Measurements from ENCODE around the gene SPG21. TPM values are rescaled to one million over a fixed set of nuclear protein-coding genes. Genes with fewer than 3 reads are reported as not detected.

The SPG21 gene
- 86.4 and 95.7 TPM in 2 replicates for total RNA-seq

DNA sequence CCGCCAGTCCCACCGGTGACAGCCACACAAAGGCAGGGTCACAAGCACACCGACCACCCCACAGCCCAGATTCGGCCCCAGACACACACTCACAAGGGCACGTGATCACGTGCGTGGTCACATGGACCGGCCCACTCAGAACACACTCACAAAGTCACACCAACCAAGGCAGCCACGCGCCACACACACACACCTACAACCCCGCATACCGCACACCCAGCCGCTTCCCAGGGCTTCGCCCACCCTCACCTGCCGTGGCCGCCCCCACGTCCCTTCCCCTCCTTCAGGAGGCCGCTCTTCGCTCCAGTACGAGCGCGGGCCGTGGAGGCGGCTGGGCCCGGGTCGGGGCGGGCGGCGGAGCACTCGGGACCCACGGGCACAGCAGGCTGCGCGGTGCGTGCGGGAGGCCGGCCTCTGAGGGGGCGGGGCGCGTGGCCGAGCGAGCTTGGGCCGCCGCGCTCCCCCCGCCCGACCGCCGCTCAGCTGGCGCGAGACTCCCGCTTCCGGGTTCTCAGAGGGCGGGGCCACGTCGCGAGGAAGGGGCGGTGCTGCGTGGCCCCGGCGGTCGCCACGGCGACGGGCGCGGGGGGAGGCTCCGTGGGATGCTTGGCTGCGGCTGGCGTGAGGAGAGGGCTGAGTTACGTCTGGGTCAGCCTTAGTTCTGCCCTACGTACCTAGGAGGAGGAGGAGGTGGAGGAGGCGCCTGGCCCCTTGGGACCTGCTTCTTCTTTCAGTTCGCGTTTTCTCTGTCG is at the start of gene SPG21:
Gene SPG21 (minus strand): TSS at position 499 of the 752 bp plus-strand sequence. CDS start 6,345 bp downstream, outside the sequence.

DNA sequence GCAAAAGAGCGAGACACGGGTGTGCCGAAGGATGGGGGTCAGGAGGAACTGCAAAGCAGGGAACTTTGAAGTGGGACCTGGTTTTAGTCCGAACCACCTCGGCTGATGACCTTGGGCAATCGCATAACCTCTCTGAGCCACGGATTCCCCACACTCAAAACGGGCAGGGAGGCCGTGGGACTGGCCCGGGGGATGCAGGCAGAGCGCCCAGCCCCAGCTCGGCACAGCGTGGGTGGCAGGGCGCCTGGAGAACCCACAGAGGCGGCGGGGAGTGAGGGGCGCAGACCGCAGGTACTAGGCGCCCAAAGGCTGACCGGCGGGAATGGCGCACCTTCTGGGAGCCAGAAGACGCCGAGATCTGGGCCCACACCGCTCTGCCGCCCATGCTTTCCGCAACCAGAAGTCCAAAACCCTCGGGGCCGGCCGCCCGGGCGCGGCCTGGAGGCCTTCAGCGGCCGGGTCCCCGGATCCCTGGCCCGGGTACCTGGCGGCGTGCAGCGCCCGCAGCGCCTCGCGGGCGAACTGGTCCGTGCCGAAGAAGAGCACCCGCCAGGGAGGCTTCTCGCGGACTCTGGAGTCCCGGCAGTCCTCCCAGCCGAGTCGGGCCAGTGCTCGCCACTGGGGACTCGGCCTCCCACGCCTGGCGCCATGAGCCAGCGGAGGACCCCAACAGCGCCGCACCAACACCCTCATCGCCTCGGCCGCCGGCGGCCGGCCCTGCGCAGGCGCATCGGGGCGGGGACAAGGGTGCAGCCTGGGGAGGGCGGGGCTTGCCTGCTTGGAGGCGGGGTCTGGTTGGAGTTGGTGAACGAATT is 39.4 kb upstream of the SPG21 start, which contains the start of gene MTFMT:
Gene MTFMT (minus strand): TSS at position 719 of the 815 bp plus-strand sequence. CDS start 26 bp downstream, at position 693.

Other genes with a start within 250 kb of the SPG21 start
- 0.35 and 0.94 TPM in 2 replicates for gene RBPMS2, start 214.3 kb downstream of the SPG21 start, total RNA-seq
- gene PIF1, start 164.3 kb downstream of the SPG21 start, total RNA-seq = 4.5 and 5.0 TPM in 2 replicates
- 46.1 and 56.9 TPM in 2 replicates for gene PLEKHO2, start 148.0 kb downstream of the SPG21 start, total RNA-seq
- 2.0 and 11.7 TPM in 2 replicates for gene ANKDD1A, start 78.0 kb downstream of the SPG21 start, total RNA-seq
- 17.2 and 26.0 TPM in 2 replicates for gene MTFMT, start 39.7 kb upstream of the SPG21 start, total RNA-seq
- not detected in 2 replicates for gene SLC51B, start 55.5 kb upstream of the SPG21 start, total RNA-seq
- gene RASL12, start 78.1 kb upstream of the SPG21 start, total RNA-seq = 2.2 and 4.7 TPM in 2 replicates
- gene KBTBD13, start 86.8 kb upstream of the SPG21 start, total RNA-seq = not detected in 2 replicates
- 0.34 and 0.35 TPM in 2 replicates for gene UBAP1L, start 125.3 kb upstream of the SPG21 start, total RNA-seq
- gene PDCD7, start 143.9 kb upstream of the SPG21 start, total RNA-seq = 20.2 and 20.8 TPM in 2 replicates
- gene CLPX, start 195.4 kb upstream of the SPG21 start, total RNA-seq = 20.2 and 31.9 TPM in 2 replicates
- gene CILP, start 221.6 kb upstream of the SPG21 start, total RNA-seq = 0.93 and 2.8 TPM in 2 replicates